Raji (cell line): ENCODE results near the gene ATP6V0A1.
"Not testable (repeated sequence)": the region's sequence is repeated elsewhere in the genome, so short reads cannot be mapped to it uniquely, and the experiment has no call there.

Source experiments
- POLR2A ChIP-seq: IDR thresholded peaks from 2 replicates; pipeline ENCODE4 v1.6.1; 2011; ENCODE audit warnings: low read depth, low read length, control low read depth; ENCODE audit not compliant: insufficient read depth

The ATP6V0A1 gene

DNA sequence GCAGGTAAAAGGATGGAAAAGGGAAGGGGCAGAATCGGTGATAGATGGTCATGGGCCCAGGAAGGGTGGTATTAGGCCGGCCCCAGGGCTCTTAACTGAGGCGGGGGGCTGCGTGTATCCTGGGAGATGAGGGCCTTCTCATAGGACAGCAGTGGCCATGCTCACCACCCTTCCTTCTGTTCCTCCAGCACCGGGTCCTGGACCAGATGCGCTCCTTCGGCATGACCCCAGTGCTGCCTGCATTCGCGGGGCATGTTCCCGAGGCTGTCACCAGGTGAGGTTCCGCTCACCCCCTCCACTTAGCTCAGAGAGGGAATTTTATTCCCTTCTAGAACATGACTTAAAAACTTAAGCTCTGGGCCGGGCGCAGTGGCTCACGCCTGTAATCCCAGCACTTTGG is 79.8 kb downstream of the ATP6V0A1 start:
- no peak for TF ChIP-seq POLR2A

DNA sequence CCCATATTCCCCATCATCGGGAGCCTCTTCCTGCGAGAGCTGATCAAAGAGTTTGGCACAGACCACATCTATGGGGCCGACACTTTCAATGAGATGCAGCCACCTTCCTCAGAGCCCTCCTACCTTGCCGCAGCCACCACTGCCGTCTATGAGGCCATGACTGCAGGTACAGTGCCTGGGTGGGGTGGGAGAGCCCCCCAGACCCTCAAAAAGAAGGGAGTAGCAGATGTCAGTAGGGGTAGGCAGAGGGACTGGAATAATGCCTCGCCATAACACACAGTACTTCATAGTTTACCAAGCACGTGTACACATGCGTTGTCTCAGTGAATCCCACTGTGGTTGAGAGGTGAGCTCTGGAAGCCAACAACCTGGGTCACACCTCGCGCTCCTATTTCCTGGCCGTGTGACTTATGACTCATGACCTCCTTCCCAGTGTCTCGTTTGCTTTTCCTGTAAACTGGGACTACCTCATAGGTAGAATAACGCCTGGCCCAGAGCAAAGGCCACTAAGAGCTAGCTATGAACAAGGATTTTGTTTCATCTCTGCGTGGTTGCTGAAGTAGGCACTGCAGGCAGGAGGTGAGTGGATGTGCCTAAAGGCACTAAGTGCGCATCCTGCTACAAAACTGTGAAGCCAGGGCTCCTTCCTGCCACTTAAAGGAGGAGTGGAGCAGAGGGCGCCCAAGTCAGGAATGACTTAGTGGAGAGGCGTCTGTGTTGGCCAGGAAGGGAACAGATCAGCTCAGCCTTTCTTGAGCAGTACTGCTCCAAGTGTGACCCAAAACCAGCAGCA is 82.6 kb downstream of the ATP6V0A1 start:
- TF ChIP-seq POLR2A = no peak

DNA sequence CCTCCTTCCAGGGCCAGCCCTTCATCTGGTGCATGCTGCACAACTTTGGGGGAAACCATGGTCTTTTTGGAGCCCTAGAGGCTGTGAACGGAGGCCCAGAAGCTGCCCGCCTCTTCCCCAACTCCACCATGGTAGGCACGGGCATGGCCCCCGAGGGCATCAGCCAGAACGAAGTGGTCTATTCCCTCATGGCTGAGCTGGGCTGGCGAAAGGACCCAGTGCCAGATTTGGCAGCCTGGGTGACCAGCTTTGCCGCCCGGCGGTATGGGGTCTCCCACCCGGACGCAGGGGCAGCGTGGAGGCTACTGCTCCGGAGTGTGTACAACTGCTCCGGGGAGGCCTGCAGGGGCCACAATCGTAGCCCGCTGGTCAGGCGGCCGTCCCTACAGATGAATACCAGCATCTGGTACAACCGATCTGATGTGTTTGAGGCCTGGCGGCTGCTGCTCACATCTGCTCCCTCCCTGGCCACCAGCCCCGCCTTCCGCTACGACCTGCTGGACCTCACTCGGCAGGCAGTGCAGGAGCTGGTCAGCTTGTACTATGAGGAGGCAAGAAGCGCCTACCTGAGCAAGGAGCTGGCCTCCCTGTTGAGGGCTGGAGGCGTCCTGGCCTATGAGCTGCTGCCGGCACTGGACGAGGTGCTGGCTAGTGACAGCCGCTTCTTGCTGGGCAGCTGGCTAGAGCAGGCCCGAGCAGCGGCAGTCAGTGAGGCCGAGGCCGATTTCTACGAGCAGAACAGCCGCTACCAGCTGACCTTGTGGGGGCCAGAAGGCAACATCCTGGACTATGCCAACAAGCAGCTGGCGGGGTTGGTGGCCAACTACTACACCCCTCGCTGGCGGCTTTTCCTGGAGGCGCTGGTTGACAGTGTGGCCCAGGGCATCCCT is 84.8 kb downstream of the ATP6V0A1 start:
- TF ChIP-seq POLR2A = no peak

DNA sequence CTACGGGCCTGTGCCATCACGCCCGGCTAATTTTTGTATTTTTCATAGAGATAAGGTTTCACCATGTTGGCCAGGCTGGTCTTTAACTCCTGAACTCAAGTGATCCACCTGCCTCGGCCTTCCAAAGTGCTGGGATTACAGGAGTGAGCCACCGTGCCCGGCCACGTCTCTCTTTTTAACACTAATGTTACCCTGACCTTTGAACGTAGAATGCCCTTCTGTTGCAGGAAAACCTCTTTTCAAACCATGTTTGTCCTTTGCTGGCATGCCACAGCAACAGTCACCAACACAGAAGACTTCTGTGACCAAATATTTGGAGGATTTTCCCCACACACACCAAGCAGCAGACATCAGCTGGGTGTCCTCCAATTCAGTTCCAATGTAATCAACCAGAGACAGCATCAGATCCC is 86.2 kb downstream of the ATP6V0A1 start:
- TF ChIP-seq POLR2A = no peak

DNA sequence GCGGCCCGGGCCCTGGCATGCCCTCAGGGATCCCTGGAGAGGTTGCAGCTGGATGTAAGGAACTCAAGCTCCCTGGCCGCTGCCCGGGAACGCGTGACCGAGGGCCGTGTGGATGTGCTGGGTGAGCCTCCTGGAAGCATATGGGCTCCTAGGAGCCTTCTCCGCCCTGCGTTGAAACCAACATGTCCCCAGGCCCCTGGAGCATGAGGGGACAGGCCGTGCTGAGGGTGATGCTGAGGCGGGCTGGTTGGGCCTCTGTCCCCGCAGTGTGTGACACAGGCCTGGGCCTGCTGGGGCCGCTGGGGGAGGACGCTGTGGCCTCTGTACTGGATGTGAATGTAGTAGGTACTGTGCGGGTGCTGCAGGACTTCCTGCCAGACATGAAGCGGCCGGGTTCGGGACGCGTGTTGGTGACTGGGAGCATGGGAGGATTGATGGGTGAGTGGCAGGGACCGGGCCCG is 88.4 kb downstream of the ATP6V0A1 start:
- TF ChIP-seq POLR2A = no peak

DNA sequence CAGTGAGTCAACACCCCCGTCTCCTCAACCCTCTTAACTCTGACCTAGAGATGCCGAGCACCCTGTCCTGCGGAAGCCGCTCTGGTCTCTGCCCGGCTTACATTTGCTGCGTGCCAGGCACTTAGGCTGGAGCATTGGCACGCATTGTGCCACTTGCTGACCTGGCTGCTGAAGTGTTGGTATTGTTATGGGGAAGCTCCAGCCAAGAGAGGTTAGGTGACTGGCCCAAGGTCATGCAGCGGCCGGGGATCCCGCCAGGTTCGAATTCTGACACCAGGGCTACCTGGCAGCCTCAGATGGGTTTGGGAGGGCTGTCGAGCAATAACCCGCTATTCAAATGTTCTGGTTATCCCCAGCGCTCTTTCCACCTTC is 89.0 kb downstream of the ATP6V0A1 start:
- TF ChIP-seq POLR2A = no peak

DNA sequence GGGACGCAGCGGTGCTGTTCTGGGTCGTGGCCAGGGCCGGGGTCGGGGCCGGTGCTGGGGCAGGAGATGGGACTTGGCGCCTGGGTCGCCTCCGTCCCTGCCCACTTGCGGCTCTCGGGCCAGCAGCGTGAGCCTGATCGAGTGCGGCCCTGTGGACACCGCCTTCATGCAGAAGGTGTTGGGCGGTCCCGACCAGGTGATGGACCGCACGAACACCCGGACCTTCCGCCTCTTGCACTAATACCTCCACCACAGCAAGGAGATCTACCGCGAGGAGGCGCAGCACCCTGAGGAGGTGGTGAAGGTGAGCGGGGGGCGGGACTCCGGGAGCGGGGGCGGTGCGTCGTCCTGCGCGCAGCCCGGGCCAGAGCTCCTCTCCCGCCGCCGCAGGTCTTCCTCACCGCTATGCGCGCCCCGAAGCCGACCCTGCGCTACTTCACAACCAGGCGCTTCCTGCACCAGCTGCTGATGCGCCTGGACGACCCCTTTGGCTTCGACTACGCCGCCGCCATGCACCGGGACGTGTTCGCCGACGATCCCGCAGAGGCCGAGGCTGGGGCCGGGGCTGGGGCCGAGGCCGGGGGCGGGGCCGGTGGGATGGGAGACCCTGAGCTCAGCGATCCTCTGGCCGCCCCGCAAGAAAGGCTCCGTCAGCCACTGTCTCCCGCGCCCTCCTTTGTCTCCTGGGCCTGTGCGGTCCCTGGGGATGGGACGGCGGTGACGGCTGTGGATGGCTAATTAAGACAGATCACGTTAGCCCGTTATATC is 89.6 kb downstream of the ATP6V0A1 start:
- TF ChIP-seq POLR2A = no peak

DNA sequence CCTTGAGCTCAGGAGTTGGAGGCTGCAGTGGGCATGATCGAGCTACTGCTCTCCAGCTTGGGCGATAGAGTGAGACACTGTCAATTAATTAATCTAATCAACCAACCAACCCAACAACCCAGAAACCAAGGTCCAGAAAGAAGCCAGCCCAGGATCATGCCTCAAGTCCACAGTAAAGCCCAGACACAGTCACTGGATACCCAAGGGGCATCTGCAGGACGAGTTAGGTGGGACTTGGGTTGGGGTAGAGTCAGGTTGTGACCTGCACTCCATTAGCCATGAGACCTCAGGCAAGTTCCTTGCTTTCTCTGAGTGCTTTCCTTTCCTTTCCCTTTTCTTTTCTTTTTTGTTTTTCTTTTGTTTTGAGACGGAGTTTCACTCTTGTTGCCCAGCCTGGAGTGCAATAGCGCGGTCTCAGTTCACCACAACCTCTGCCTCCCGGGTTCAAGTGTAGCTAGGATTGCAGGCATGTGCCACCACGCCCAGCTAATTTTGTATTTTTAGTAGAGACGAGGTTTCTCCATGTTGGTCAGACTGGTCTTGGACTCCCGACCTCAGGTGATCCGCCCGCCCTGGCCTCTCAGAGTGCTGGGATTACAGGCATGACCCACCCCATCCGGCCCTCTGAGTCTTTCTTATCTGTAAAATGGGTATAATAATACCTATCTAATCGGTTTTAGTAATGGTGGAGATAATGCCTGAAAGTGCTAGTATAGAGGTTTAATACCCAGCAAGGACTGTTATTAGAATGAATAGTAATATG is 90.5 kb downstream of the ATP6V0A1 start:
- TF ChIP-seq POLR2A = no peak

DNA sequence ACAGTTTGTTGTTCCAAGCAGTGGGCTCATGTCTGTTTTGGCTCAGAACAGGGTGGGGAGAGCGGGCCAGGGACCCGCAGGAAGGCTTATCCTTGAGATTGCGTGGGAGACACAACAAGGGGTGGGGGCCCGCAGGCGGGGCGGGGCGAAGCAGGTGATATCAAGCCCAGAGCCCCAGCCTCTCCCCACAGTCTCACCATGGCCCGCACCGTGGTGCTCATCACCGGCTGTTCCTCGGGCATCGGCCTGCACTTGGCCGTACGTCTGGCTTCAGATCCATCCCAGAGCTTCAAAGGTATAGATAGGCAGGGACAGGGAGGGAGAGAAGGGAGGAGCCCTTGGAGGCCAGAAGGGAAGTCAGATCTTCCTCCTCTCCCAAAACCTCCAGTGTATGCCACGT is 94.1 kb downstream of the ATP6V0A1 start, which contains the start of gene HSD17B1:
Gene HSD17B1, plus strand, starts transcription at position 188 of the 400 bp plus-strand sequence. Its CDS starts 11 bp downstream, at position 199.
- TF ChIP-seq POLR2A = not testable (repeated sequence)

DNA sequence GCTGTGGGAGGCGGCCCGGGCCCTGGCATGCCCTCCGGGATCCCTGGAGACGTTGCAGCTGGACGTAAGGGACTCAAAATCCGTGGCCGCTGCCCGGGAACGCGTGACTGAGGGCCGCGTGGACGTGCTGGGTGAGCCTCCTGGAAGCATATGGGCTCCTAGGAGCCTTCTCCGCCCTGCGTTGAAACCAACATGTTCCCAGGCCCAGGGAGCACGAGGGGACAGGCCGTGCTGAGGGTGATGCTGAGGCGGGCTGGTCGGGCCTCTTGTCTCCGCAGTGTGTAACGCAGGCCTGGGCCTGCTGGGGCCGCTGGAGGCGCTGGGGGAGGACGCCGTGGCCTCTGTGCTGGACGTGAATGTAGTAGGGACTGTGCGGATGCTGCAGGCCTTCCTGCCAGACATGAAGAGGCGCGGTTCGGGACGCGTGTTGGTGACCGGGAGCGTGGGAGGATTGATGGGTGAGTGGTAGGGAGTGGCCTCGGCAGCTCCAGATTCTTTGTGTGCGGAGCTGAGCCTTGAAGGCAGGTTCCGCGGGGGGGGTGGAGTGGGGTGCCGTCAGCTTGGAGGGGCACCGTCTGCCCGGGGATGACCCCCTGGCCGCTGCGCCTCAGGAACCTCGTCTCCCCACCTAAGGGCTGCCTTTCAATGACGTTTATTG is 94.6 kb downstream of the ATP6V0A1 start:
- TF ChIP-seq POLR2A = no peak

DNA sequence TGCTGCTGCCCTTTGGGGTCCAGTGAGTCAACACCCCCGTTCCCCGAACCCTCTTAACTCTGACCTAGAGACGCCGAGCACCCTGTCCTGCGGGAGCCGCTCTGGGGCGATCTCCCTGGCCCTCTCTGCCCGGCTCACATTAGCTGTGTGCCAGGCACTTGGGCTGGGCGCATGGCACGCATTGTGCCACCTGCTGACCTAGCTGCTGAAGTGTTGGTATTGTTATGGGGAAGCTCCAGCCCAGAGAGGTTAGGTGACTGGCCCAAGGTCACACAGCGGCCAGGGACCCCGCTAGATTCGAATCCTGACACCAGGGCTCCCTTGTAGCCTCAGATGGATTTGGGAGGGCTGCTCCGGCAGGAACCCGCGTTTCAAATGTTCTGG is 95.2 kb downstream of the ATP6V0A1 start:
- no peak for TF ChIP-seq POLR2A

DNA sequence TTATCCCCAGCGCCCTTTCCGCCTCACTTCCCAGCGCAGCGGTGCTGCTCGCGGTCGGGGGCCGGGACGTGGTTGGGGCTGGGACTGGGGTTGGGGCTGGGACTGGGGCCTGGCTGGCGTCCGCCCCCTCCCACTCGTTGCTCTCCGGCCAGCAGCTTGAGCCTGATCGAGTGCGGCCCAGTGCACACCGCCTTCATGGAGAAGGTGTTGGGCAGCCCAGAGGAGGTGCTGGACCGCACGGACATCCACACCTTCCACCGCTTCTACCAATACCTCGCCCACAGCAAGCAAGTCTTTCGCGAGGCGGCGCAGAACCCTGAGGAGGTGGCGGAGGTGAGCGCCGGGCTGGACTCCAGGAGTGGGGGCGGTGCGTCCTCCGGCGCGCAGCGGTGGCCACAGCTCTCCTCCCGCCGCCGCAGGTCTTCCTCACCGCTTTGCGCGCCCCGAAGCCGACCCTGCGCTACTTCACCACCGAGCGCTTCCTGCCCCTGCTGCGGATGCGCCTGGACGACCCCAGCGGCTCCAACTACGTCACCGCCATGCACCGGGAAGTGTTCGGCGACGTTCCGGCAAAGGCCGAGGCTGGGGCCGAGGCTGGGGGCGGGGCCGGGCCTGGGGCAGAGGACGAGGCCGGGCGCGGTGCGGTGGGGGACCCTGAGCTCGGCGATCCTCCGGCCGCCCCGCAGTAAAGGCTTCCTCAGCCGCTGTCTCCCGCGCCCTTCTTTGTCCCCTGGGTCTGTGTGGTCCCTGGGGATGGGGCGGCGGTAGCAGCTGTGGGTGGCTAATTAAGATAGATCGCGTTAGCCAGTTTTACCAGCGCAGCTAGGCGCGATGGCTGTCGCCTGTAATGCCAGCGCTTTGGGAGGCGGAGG is 95.8 kb downstream of the ATP6V0A1 start:
- TF ChIP-seq POLR2A = peak; percentile 92

DNA sequence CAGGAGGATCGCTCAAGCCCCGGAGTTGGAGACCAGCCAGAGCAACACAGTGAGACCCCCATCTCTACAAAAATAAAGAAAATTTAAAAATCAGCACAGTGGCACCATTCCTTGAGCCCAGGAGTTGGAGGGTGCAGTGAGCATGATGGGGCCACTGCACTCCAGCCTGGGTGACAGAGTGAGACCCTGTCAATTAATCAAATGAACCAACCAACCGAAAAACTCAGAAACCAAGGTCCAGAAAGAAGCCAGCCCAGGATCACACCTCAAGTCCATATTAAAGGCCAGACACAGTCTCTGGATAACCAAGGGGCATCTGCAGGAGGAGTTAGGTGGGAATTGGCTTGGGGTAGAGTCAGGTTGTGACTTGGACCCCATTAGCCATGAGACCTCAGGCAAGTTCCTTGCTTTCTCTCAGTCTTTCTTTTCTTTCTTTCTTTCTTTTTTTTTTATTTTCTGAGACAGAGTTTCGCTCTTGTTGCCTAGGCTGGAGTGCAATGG is 96.5 kb downstream of the ATP6V0A1 start:
- TF ChIP-seq POLR2A = no peak
